HG02943 (cell line): Measurements from ENCODE around the gene DDX42.
"Not testable (repeated sequence)": the region's sequence is repeated elsewhere in the genome, so short reads cannot be mapped to it uniquely, and the experiment has no call there.

Experiments used
- ATAC-seq: cut with Tn5 transposase; IDR thresholded peaks from one replicate; pipeline ENCODE4 v1.9.1; 2021; ENCODE audit warnings: mild to moderate bottlenecking, low read depth, moderate library complexity; ENCODE audit not compliant: unreplicated experiment

Gene DDX42

DNA sequence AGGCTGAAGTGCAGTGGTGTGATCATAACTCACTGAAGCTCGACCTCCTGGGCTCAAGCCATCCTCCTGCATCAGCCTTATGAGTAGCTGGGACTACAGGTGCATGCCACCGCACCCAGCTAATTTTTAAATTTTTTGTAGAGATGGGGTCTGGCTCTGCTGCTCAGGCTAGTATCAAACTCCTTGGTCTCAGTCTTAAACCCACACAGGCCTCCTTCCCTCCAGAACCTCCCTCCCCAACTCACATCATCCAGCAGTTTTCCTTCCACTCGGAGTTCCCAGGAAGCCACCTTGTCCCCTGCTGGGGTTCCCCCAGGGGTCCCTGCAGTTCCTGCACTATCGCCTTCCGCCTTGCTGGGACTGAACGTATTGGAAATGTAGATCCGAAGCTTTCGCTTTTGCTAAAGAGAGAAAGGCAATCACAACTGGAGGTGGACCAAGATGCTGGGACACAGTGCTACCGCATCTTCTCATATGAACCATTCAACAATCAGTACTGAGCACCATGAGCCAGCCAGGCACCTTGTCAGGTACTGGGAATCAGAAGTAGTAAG, 61.3 kb downstream of the DDX42 start:
- ATAC-seq, result no peak

DNA sequence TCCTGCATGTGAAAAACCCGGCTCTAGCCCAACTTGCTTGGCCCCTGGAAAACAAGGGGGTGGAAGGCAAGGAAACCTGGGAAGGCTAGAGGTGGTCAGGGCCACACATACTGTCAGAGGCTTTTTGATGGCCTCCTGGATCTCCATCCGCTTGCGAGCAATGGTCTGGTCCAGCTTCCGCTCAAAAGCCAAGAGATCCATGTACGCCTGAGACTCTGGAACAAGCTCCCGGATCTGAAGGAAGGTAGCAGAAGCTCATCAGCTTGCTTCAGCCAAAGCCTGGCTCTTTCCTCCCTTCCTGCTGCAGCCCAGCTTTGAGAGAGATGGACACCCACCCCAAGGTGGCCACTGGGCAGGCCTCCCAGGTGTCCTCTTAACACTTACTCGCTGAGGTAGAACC, 62.8 kb downstream of the DDX42 start:
- ATAC-seq, result no peak

DNA sequence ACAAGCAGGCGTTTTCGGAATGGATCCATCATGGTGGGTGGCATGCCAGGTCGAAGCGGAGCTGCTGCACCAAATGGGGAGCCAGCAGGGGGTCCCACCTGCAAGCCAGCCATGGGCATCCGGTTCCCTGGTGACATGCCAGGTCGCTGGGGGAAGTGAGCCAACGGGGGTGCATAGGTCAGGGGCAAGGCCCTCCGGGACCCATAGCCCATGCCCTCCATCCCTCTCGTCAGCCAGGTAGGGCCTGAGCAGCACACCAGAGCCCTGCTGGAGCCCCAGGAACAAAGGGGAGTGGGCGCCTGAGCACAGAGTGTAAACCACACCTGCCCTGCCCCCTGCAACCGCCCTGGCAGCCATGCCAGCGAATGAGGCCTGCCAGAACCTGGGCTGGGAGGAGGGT, 63.5 kb downstream of the DDX42 start:
- ATAC-seq, result no peak

DNA sequence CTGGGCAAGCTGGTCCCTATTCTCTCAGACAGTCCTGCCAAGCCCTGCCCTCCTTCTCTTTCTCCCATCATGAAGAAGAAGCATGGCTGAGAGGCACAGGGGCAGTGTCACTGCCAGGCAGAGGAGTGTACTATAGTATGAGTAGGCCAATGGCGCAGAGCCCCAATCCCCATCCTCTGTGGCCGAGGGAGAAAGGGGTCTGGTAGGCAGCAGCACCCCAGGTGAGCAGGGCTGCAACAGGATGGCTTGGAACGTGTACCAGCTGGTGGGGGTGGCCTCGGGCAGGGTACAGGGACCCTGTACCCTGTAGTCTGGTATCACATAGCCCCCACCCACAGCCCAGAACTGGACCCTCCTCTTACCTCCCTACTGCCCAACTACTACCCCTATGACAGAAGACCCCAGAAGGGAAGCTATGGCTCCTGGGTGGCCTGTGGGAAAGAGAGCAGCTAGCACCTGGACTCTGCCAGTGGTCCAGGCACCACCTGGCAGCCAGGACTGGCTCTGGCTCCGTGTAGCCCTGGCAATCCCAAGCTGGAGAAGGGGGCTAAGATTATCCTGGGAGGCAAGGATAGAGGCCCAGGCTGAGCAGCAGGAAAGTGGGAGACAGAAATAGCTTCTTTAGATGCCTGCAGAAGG, 64.1 kb downstream of the DDX42 start:
- ATAC-seq, result no peak

DNA sequence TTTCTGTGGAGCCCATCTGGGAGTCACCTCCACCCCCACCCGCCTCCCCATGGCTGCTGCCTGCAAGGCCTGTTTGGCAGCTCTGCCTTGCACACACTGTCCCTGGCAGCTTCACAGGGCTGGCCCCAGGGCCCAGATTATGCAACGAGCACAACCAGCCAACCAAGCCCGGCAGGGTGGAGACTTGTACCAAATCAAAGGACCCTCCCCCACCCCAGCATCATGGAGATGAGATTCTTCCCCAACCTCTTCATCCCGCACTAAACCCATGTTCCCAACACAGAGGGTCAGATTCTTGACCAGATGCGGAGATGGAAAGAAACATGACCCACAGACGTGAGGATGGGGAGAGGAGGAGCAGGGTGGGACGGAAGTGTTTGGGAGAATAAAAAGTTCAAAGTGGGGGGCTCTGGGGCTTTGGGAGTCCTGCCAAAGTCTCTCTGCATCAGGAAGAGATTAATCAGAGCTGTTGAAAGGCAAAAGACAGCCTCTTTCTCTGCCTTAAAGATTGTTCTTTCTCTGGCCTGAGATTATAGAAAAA, 64.7 kb downstream of the DDX42 start:
- ATAC-seq, result no peak

DNA sequence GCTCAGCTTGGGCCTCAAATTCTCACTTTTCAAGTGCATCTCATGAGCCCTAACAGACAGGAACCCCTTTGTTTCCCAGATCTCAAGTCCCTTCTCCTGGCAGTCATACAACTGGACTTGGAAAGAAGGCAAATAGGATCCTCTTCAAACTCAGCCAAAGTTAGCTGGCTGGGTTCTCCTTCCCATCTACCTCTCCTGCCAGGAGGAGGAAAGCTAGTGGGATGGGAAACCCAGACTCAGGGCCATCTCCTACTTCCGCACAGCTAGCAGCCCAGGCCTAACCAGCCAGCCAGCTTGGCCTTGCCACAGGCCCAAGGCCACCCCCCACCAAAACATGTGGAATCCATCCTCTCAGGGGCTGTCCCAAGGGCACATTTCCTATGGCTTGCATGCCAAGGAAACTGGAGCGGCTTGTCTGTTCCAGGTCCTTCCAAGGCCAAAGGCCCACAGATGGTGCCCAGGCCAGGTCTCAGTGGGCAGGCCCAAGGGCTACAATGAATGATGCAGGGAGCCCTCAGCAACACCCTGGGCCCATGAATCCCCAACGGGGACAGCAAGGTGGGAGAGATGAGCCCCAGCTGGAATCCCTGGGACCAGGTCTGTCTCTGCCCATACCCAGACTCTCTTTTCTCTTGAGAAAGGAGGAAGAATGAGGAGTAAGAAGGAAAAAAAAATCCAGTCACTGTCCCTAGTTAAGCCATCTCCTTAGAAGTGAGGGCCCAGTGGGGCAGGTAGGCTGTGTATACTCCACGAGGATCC, 66.8 kb downstream of the DDX42 start:
- no peak for ATAC-seq

DNA sequence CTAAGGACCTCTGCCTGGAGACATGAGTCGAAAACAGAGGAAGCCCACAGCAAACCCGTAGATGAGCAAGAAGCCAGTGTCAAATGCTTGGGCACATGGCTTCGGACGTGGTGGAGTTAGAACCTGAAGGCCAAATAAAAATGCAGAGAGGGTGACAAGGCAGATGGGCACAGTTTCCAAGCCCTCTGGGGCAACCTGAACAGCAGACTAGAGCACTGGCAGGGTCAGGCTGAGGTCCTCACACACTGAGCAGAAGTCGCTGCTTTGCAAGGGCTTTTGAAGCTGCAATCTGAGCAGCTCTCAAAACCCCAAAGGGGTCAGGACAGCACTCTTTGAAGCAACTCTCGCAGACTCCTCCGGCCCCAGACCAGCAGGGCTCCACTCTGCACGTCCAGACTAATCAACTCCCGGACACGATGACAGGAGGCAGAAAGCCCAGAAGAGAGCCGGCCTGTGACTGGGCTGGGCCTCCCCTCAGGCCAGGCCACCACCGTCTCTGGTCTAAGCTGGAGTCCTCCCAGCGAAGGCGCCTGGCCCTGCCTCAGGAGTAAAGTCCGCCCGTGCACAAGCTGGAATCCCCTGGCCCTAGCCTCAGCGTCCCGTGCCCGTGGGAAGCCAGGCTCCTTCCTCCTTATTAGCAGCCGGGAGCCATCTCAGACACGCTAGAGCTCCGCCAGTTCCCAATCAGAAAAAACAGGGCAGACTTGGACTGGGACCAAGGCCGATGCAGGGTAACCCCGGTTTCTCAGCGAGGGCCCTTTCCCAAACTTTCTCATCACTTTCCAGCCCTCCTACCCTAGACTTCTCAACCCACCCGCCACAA, 67.6 kb downstream of the DDX42 start:
- ATAC-seq, result no peak

DNA sequence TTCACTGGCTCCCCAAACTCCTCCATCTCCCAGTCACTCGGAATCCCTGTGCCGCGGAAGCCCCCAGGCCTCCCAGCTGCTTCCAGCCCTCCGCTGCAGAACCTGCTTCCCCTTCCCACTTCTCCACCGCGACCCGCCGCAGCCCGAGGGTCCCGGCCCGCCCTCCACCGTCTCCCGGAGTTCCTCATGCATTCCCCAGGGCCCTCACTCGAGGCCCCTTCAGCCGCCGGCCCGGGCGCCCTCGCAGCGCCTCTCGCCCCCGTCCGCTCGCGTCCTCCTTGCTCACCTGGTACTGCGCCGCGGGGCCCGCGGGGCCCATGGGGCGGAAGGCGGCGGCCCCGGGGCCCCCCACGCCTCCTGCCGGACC, 68.2 kb downstream of the DDX42 start:
- ATAC-seq, result peak; percentile 22

DNA sequence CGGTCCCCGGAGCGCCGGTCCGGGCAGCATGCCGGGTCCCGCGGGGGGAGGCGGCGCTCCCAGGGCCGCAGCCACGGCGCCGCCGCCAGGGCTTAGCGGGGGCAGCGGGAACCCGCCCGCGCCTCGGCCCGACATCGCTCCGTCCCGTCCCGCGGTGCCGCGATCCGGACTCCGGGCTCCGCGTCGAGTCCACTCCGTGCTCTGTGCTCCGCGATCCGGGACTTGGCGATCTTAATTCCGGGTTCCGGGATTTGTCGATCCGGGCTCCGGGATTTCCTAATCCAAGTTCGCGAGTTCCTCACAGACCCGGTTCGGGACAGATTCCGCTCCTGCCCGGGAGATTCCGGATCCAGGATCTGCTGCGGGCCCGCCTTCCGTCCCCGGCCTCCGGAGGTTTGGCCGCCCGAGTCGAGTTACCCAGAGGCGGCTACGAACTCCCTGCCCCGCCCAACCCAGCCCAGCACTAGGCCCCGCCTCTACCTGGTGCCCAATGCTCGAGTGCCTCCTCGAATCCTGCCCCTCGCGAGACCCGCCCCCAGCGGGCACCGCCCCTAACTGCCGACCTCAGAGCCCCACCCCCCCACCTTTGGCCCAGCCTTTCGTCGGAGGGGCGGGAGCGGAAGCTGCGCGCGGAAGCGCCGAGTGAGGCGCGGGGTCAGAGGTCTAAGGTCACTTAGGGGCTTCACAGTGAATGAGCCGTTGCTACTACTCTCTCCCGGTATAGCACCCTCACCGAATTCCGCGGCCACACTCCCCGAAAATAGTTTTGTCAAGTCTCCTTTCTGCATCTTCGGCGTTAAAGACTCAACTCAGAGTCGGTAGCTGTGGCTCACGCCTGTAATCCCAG, 68.8 kb downstream of the DDX42 start, which contains the start of gene SMARCD2:
Gene SMARCD2, minus strand, starts transcription at position 146 of the 847 bp plus-strand sequence. Its CDS starts 11 bp downstream, at position 135.
- ATAC-seq, result peak; percentile 71

DNA sequence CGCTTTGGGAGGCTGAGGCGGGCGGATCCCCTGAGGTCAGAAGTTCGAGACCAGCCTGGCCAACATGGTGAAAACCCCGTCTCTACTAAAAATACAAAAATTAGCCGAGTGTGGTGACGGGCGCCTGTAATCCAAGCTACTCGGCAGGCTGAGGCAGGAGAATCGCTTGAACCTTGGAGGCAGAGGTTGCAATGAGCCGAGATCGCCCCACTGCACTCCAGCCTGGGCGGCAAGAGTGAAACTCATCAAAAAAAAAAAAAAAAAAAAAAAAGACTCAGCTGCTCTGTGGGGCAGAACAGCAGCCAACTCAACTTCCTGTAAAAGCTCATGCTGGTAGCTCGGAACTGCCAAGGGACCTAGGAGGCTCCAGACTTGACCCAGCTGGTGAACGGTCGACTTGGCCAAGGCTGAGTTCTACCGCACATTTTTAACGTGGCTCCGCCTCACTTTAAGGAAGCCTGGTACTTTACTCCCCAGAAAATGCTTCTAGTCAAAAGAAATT, 69.5 kb downstream of the DDX42 start:
- ATAC-seq, result not testable (repeated sequence)

DNA sequence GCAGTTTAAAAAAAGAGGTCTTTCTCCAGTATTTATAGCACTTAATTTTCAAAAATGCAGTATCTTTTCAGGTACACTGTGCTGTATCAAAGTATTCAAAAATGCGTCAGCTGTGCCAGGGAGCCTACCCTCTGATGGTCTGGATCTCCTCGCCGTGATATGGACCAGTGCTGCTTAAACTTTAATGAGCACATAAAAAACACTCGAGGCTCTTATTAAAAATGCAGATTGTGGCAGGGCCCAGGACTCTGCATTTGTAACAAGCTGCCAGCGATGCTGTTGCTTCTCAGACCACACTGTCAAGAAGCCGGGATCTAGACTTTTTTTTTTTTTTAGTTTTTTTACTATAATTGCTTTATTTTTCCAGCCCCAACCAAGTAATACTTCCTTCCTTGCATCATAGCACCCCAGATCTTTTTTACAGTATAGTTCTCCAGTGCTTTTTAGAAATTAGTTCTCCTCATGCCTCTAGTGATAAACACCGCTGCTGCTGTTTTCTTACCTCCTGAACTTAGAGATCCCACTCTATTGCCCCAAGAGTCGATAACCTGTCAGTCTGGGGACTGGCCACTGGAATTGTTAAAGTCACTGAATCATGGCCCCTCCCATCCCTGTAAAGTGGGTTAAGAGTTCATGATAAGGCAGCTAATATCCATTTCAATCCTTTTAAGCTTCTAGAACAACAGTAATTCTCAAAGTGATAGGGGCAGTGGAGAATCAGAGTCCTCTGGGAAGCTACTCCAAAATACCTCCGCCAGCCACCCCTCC, 70.1 kb downstream of the DDX42 start:
- ATAC-seq, result no peak

DNA sequence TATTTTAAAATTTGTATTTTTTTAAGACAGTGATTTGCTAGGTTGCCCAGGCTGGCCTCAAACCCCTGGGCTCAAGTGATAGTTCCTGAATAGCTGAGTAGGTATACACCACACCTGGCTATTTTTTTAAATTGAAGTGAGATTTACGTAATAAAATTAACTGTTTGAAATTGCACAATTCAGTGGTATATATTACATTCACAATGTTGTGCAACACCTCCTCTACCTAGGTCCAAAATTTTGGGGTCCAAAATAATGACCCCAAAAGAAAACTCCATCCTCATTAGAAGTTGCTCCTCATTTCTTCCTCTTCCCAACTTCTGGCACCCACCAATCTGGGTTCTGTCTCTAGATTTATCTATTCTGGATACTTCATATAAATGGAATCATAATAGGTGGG, 71.5 kb downstream of the DDX42 start:
- ATAC-seq, result no peak

DNA sequence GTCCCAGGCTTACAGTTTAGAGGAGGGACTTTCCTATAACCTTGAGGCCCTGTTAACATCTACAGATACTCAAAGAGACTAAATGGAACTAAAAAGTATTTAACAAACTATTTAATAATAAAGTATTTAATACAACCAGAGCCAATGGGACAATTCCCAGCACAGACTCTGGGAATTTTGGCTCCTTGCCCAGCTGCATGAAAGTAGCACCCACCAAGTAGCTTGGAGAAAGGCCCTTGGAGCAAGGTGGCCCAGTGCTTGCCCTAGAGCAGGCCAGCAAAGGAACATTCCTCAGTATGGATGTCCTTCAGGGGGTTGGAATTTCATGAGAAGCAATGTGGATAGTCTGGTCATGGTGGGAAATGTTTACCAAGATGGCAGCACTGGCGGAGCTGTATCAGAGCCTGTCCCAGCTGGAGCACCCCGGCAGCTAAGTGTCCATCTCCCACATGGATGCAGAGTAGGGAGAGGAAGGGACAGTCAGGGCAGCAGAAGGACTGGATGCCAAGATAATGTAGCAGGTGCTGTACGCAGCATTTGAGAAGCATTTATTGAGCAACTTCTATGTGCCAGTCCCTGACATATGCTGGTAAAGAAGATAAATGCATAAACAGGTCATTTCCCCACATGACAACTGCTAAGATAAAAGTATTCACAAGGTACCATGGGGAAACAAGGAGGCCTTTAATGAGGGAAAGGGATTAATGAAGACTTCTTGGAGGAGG, 73.7 kb downstream of the DDX42 start:
- ATAC-seq, result no peak

DNA sequence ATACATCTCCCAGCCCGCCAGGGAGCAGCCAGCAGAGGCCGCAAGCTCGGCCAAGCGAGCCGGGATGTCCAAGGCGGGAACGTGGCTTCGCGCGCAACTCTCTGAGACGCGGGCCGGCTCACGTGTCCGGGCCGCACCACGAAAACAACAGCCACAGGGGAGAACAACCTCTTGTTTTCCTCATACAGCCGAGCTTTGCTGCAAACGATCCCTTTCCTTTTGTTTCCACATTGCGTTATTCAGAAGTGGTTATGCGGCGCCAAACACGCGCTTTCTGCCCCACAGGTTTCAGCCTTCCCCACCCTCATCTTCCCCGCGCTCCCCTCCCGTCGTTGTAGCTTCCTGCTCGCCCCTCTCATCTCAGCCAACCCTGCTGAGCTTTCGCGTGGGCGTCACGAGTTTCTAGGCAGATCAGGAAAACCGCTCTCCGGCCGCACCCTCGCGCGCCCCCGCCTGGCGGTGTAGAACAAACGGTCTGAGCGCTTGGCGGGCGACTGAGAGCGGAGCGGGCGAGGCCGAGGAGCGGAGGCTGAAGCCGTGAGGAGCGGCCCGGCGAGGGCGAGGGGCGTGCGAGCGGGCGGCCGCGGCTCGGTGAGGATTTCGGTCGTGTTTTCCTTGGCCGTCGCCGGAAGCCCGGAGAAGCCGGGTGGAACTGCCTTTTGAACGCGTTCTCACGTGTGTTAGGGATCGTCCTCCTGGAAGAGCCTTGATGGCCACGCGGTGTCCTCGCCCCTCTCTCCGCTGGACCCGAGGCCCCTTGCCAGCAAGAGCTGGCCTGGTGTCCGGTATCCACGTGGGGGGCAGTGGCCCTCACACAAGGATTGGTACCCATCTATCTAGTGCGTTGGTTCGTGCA, 75.1 kb downstream of the DDX42 start:
- peak; percentile 55 for ATAC-seq

DNA sequence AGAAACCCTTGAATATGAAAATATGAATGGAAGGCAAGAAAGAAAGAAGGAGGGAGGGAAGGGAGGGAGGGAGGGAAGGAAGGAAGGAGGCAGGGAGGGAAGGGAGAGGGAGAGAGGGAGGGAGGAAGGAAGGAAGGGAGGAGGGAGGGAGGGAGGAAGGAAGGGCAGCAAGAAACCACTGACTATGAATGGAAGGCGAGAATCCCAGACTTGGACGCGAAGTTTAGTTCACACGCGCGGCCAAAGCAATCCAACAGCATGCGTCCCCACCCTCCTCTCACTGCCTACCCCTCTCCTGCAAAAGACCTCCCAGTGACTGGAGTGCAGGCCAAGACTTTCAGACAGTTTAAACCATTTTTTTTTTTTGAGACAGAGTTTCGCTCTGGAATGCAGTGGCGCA, 76.4 kb downstream of the DDX42 start:
- ATAC-seq, result no peak

DNA sequence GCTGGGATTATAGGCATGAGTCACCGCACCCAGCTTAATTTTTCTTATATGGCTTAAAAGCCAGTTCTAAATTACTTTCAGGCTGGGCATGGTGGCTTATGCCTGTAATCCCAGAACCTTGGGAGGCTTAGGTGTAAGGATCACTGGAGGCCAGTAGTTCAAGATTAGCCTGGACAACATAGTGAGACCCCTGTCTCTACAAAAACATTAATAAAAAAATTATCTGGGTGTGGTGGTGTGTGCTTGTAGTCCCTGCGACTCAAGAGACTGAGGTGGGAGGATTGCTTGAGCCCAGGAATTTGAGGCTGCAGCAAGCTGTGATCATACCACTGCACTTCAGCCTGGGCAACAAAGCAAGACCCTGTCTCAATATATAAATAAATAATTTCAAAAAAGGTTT, 79.3 kb downstream of the DDX42 start:
- no peak for ATAC-seq

DNA sequence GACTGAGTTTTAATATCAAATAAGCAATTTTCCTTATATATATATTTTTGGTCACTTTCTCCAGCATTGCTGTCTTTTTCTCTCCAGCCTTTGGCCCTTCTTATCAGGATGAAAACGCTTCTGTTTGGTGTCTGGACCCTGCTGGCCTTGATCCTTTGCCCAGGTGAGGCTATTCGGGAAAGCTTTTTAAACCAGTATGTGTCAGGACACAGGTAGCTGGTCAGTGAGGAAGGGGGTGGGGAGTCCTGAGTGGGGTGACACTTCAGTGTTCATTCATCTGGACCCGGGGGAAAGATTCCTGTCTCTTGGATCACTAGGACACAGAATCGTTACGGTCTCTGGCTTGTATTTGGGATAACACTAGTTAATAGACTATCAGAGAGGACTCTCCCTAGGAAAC, 80.7 kb downstream of the DDX42 start:
- ATAC-seq, result no peak
